ENCODE results near the gene VCP.

DNA sequence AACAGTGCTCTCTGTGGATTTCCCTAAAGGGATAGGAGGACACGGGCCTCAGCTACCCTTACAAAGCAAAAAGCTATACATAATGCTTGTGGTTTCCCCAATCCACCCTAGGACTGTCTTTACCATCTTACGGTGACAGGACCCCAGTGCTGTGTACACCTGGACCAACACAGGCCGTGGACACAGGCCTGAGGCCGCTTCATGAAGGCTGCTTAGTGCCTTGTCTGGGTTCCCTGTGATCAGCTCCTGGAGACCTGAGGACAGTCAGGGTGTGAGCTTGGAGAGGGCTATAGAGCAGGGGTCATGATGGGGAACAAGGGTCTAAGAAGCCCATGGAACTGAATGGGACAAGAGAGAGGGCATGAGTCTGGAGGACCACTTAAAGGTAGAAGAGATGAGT is 4.4 kb upstream of the VCP start:
- no peak for TF ChIP-seq EZH2 (IDR thresholded peaks at IDR 0.05; ENCODE audit: borderline replicate concordance, low read length)
- TF ChIP-seq, protein P1, sequence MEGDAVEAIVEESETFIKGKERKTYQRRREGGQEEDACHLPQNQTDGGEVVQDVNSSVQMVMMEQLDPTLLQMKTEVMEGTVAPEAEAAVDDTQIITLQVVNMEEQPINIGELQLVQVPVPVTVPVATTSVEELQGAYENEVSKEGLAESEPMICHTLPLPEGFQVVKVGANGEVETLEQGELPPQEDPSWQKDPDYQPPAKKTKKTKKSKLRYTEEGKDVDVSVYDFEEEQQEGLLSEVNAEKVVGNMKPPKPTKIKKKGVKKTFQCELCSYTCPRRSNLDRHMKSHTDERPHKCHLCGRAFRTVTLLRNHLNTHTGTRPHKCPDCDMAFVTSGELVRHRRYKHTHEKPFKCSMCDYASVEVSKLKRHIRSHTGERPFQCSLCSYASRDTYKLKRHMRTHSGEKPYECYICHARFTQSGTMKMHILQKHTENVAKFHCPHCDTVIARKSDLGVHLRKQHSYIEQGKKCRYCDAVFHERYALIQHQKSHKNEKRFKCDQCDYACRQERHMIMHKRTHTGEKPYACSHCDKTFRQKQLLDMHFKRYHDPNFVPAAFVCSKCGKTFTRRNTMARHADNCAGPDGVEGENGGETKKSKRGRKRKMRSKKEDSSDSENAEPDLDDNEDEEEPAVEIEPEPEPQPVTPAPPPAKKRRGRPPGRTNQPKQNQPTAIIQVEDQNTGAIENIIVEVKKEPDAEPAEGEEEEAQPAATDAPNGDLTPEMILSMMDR (IDR thresholded peaks at IDR 0.05; ENCODE audit: low read length) = no peak
